ENCODE data around the gene POU3F3.

Gene POU3F3

GRCh38 chr2:104872866-104873688, 19.2 kb downstream of the POU3F3 start:
- no peak for DNase-seq (ENCODE audit: low read depth in 2 of 3, low spot score in 2 of 3)

- DNase-seq (ENCODE audit: low read depth in 2 of 3, low spot score in 2 of 3): no peak
Measured at GRCh38 chr2:104873689-104874054, 19.8 kb downstream of the POU3F3 start.

GRCh38 chr2:104874230-104874629, 20.3 kb downstream of the POU3F3 start:
- DNase-seq (ENCODE audit: low read depth in 2 of 3, low spot score in 2 of 3): no peak

GRCh38 chr2:104875262-104875661, 21.3 kb downstream of the POU3F3 start:
- DNase-seq (ENCODE audit: low read depth in 2 of 3, low spot score in 2 of 3): no peak

- DNase-seq (ENCODE audit: low read depth in 2 of 3, low spot score in 2 of 3): no peak
Measured at GRCh38 chr2:104876606-104877570, 23.0 kb downstream of the POU3F3 start.

- DNase-seq (ENCODE audit: low read depth in 2 of 3, low spot score in 2 of 3): no peak
Measured at GRCh38 chr2:104878863-104879512, 25.1 kb downstream of the POU3F3 start.

GRCh38 chr2:104880076-104880475, 26.2 kb downstream of the POU3F3 start:
- DNase-seq (ENCODE audit: low read depth in 2 of 3, low spot score in 2 of 3): no peak

GRCh38 chr2:104883357-104883756, 29.4 kb downstream of the POU3F3 start:
- DNase-seq (ENCODE audit: low read depth in 2 of 3, low spot score in 2 of 3): no peak

GRCh38 chr2:104885119-104885782, 31.3 kb downstream of the POU3F3 start:
- DNase-seq (ENCODE audit: low read depth in 2 of 3, low spot score in 2 of 3): no peak

- no peak for DNase-seq (ENCODE audit: low read depth in 2 of 3, low spot score in 2 of 3)
Measured at GRCh38 chr2:104887676-104888075, 33.8 kb downstream of the POU3F3 start.

GRCh38 chr2:104888489-104889258, 34.8 kb downstream of the POU3F3 start:
- no peak for DNase-seq (ENCODE audit: low read depth in 2 of 3, low spot score in 2 of 3)

- DNase-seq (ENCODE audit: low read depth in 2 of 3, low spot score in 2 of 3): no peak
Measured at GRCh38 chr2:104889291-104889959, 35.5 kb downstream of the POU3F3 start.

- DNase-seq (ENCODE audit: low read depth in 2 of 3, low spot score in 2 of 3): no peak
Measured at GRCh38 chr2:104889960-104890684, 36.2 kb downstream of the POU3F3 start.

GRCh38 chr2:104890685-104891069, 36.8 kb downstream of the POU3F3 start:
- DNase-seq (ENCODE audit: low read depth in 2 of 3, low spot score in 2 of 3): no peak

GRCh38 chr2:104891145-104891544, 37.2 kb downstream of the POU3F3 start:
- no peak for DNase-seq (ENCODE audit: low read depth in 2 of 3, low spot score in 2 of 3)

GRCh38 chr2:104896446-104896845, 42.5 kb downstream of the POU3F3 start:
- DNase-seq (ENCODE audit: low read depth in 2 of 3, low spot score in 2 of 3): no peak

GRCh38 chr2:104897515-104898184, 43.7 kb downstream of the POU3F3 start:
- DNase-seq (ENCODE audit: low read depth in 2 of 3, low spot score in 2 of 3): no peak

- DNase-seq (ENCODE audit: low read depth in 2 of 3, low spot score in 2 of 3): no peak
Measured at GRCh38 chr2:104900608-104901007, 46.7 kb downstream of the POU3F3 start.
